Thyroid gland (tissue), 4 donors: Measurements from ENCODE around the gene SAFB2.

ENCODE experiments used
- POLR2A ChIP-seq, 2 donors: fragments of 450-650 bp; IDR thresholded peaks; one replicate each; pipeline ENCODE4 v1.6.1; 2017; ENCODE audit warnings: antibody characterized with exemption in 2 of 2, mild to moderate bottlenecking in 2 of 2, moderate library complexity in 1 of 2
- TF ChIP-seq, protein P1 (sequence below), 6 experiments: fragments of 200-600 bp in 3 of 6; fragments of 450-650 bp in 3 of 6; sonication (generic) in 3 of 6; IDR thresholded peaks; one replicate each; pipeline ENCODE4 v1.5.1; 2016 to 2019; ENCODE audit warnings: antibody characterized with exemption in 6 of 6, mild to moderate bottlenecking in 2 of 6, inconsistent platforms in 1 of 6, moderate library complexity in 1 of 6

DNA sequence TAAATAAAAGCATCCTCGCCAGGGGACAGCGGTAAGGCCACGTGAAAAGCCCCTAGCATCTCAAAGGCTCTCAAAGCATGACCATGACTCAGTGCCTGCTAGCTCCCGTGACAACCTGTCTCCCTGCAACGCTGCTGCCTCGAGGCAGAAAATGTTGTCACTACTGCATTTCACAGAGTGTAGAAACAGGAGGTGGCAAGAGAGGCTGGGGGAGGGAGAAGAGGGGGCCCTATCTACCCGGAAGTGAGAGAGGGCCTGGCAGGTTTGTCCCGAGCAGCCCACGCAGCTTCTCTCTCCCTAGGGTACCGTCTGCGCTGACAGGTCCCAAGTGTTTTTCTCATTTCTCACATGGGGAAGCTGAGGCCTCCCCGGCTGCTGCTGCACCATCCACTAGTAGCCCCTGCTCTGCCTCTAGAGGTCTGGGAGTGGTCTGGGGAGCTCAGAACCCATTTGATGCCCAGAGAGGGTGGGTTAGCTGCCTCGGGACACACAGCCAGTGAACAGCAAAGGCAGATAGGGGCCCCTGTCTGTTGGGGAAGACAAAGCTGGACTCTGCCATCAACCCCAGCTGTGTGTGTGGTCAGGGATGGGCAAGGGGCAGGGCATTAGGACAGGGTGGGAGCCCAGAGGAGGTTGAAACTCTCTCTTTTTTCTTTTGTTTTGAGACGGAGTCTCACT, 58.5 kb downstream of the SAFB2 start:
- no peak for TF ChIP-seq POLR2A (IDR thresholded peaks at IDR 0.05)
- TF ChIP-seq, protein P1, sequence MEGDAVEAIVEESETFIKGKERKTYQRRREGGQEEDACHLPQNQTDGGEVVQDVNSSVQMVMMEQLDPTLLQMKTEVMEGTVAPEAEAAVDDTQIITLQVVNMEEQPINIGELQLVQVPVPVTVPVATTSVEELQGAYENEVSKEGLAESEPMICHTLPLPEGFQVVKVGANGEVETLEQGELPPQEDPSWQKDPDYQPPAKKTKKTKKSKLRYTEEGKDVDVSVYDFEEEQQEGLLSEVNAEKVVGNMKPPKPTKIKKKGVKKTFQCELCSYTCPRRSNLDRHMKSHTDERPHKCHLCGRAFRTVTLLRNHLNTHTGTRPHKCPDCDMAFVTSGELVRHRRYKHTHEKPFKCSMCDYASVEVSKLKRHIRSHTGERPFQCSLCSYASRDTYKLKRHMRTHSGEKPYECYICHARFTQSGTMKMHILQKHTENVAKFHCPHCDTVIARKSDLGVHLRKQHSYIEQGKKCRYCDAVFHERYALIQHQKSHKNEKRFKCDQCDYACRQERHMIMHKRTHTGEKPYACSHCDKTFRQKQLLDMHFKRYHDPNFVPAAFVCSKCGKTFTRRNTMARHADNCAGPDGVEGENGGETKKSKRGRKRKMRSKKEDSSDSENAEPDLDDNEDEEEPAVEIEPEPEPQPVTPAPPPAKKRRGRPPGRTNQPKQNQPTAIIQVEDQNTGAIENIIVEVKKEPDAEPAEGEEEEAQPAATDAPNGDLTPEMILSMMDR (IDR thresholded peaks at IDR 0.05), result no peak
